Mesodermal cell (in vitro differentiated cells): Measurements from ENCODE around the gene CTIF.
A peak's percentile ranks its signal among the peaks of the same experiment; 100 is the strongest.

ENCODE experiments used
- H3K27ac ChIP-seq: 2 replicates; pipeline ENCODE4 v1.7.0; 2013; ENCODE audit warnings: mild to moderate bottlenecking, low read depth, low read length, moderate library complexity; ENCODE audit not compliant: severe bottlenecking
- H3K36me3 ChIP-seq: 2 replicates; pipeline ENCODE4 v1.7.1; 2013; ENCODE audit warnings: mild to moderate bottlenecking, low read length, moderate library complexity; ENCODE audit not compliant: control insufficient read depth, insufficient read depth
- H3K4me1 ChIP-seq: one replicate; pipeline ENCODE4 v1.7.1; 2013; ENCODE audit warnings: mild to moderate bottlenecking, low read length; ENCODE audit not compliant: insufficient read depth, control insufficient read depth, poor library complexity, severe bottlenecking
- H3K4me3 ChIP-seq: 2 replicates; pipeline ENCODE4 v1.7.0; 2013; ENCODE audit warnings: low read length, control low read depth, mild to moderate bottlenecking; ENCODE audit not compliant: insufficient read depth, poor library complexity, severe bottlenecking; ENCODE audit errors: extremely low read depth
- H3K9me3 ChIP-seq: 2 replicates; pipeline ENCODE4 v1.7.1; 2013; ENCODE audit warnings: mild to moderate bottlenecking, low read length, moderate library complexity; ENCODE audit not compliant: control insufficient read depth
- WGBS, 2 experiments: methylation state at CpG; one replicate each; pipeline ENCODE4 v1.1.5; 2013; ENCODE audit warnings: missing lambda C conversion rate in 2 of 2; ENCODE audit not compliant: insufficient coverage in 2 of 2; 5-methylcytosine and 5-hydroxymethylcytosine counted together

The CTIF gene

DNA sequence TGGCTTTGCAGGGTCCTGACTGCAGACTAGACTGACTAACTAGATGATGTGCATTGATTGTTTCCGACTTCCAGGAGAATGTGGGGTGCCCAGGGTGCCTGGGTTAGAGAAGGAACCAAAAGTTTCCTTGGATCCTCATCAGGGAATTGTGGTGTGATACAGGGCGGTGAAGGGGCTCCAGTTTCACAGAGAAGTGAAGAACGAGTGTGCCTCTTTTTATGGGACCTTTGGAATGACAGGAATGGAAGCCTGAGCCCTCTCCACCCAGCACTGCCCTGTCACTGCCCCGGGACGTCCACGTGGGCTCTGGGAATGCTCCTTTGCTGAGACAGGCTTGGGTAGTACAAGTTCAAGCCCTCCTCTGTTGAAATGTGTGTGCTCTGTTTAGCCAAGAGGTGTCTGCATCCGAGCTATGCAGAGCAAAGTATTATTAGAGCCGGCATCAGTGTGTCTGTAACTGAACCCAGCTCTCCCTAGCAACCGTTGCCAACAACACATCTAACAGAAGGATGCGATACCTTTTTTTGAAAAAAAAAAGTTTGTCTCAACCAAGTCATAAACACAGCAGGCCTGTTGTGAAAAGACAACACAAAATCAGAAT, 228.4 kb downstream of the CTIF start:
- Histone ChIP-seq H3K4me3 (no peak overlapping the region), H3K36me3 (peaks cover 26% of the 10 kb centered on the region), H3K4me1 (peaks cover 17% of the 10 kb centered on the region), H3K9me3 (no peaks in the 10 kb centered on the region), H3K27ac (peak overlapping the region; percentile 76)
- 72 to 89% methylated on average over 6 to 9 of the region's 10 CpGs for WGBS, 2 experiments

DNA sequence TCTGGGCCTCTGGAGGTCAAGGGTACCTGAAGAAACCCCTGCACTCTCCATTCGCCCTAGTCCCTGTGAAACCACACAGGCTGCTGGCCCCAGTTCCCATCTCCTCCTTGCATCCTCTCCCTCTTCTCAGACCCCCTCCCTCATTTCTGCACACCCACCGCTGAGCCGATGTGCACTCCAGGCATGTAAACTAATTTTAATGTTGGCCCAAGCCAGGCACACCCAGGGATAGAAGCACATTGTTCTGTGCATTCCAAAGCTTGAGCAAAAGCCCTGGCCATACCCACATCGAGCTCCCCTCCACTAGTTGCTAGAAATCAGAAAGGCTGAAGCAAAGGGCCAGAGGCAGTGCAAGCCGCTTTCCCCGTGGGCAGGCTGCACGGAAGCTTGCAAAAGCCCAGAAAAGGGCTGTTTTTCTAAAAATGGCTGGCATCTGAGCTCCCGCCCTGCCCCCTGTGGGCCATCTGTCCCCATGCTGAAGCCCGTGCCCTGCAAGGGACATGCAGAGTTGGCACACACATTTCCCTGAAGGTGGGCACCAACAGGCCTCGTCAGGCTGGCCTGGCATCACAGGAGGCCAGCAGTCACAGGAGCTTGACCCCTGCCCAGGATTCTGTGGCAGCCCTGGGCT, 230.3 kb downstream of the CTIF start:
- no peak overlapping the region for H3K27ac ChIP-seq
- 88 to 91% methylated on average over 9 to 10 of the region's 10 CpGs for WGBS, 2 experiments
- H3K36me3 ChIP-seq: peaks cover 15% of the 10 kb centered on the region
- H3K9me3 ChIP-seq: peaks cover 5% of the 10 kb centered on the region
- peaks cover 17% of the 10 kb centered on the region for H3K4me1 ChIP-seq
- no peak overlapping the region for H3K4me3 ChIP-seq

DNA sequence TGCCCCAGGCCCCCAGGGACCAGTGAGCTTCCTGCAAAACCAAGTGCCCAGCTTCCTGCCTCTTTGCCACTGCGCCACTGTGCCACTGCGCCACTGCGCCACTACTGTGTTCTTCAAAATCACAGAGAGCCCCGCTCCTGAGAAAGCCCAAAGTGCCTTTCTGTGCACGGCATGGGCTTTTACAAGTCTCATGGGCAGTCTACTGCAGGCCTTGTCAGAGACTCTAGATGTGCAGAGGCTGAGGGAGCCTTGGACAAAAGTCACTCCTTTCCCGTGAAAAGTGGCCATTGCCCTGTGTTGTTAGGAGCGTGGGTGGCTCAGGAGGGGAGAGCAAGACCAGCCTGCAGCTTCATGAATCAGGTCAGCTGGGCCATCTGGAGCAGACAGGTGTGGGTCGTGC, 231.4 kb downstream of the CTIF start:
- 96 to 99% methylated on average over 8 of the region's 8 CpGs for WGBS, 2 experiments
- no peak overlapping the region for H3K4me3 ChIP-seq

DNA sequence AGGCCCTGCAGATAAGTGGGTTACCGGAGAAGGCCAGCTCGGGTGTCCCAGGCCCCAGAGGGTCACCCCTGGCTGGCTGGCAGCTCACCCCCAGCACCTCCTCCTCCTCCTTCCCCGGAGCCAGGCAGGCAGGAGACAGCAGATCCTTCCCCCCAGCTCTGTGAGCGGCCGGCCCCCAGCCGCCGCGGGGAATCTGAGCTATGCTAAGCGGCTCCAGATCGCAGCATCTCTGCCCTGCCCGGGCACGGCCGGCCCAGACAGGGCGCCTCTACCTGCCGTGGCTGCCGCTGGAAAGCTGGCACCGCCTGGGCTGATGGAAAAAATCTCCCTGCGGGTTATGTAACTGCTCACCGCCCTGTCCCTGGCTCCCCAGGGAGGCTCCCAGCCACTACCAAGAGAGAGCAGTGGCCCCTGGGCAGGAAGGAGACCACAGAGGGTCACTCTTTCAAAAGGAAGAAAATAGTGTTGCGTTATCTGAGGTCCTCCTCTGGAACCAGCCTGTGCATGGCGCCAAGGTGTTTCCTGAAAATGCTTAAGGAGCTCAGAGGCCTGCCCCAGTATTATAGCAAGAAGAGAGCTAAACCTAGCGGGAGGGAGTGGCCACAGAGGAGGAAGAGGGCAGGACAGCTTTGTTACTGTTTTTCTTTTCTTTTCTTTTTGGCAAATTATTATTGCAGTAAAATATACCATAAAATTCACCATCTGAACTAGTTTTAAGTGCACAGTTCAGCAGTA, 233.0 kb downstream of the CTIF start:
- Histone ChIP-seq H3K4me1 (peaks cover 19% of the 10 kb centered on the region), H3K27ac (no peak overlapping the region), H3K4me3 (no peak overlapping the region), H3K36me3 (peaks cover 11% of the 10 kb centered on the region), H3K9me3 (peaks cover 5% of the 10 kb centered on the region)
- whole genome bisulfite sequencing, 2 experiments: 75 to 82% methylated on average over 12 to 21 of the region's 22 CpGs

More for the DNA sequence above, 231.4 kb downstream of the CTIF start:
- peaks cover 20% of the 10 kb centered on the region for H3K4me1 ChIP-seq
- H3K27ac ChIP-seq: no peak overlapping the region
- H3K36me3 ChIP-seq: peaks cover 11% of the 10 kb centered on the region
- H3K9me3 ChIP-seq: peaks cover 5% of the 10 kb centered on the region

DNA sequence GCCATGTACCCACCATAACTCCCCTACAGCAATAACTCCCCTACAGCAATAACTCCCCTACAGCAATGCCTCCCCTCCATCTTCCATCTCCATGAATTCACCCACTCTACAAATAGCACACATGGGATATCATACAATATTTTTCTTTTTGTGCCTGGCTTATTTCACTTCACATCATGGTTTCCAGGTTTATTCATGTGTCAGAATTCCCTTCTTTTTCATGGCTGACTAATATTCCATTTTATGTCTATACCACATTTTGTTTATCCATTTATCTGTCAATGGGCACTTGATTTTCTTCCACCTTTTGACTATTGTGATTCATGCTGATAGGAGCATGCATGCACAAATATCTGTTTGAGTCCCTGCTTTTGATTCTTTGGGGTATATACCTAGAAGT, 233.6 kb downstream of the CTIF start:
- peaks cover 11% of the 10 kb centered on the region for H3K36me3 ChIP-seq
- peaks cover 18% of the 10 kb centered on the region for H3K4me1 ChIP-seq

DNA sequence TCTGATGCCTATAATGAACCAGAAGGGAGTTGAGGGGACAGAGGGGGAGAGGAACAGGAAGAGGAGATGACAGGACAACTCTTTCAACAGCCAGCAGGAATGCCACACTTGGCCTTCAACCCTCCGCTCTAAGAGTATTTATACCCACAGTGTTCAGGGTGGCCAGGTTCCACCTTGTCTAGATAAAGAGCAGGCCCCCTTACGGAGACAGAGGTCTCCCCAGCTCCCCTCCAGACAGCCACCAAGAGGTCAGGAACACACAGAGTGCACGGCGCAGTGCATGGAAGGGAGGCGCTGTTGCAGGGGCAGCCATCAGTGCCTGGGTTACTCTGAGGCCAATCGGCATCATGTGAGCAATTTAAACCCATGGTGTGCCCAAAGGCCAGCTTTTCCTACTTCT, 235.0 kb downstream of the CTIF start:
- no peak overlapping the region for H3K4me3 ChIP-seq
- H3K9me3 ChIP-seq: peaks cover 5% of the 10 kb centered on the region
- H3K36me3 ChIP-seq: peaks cover 9% of the 10 kb centered on the region
- H3K4me1 ChIP-seq: peaks cover 28% of the 10 kb centered on the region
- no peak overlapping the region for H3K27ac ChIP-seq
- WGBS, 2 experiments: 92 to 96% methylated on average over 2 to 6 of the region's 6 CpGs

More for the DNA sequence above, 233.6 kb downstream of the CTIF start:
- H3K4me3 ChIP-seq: no peak overlapping the region
- peaks cover 5% of the 10 kb centered on the region for H3K9me3 ChIP-seq
- H3K27ac ChIP-seq: no peak overlapping the region

DNA sequence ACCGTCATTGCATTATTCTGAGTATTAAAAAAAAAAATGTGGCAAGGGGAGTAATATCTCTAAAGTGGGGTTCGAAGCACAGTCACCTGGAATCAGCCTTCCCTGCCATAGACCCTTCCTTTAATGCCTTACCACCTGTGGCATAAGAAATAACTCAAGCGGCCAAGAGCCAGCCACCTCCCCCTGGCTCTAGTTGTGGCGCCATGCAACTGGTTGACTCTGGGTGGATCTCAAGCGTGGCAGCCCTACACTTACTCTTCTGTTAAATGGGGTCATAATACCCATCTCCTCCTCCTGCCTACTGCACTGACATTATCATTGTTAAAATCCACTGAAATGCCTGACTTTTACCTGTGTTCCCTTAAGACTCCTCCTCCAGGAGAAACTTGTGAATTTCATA, 236.1 kb downstream of the CTIF start:
- Histone ChIP-seq H3K27ac (no peak overlapping the region), H3K4me1 (peaks cover 38% of the 10 kb centered on the region), H3K36me3 (peaks cover 12% of the 10 kb centered on the region), H3K9me3 (peaks cover 5% of the 10 kb centered on the region), H3K4me3 (no peak overlapping the region)
- 97 to 98% methylated on average over 4 of the region's 5 CpGs for WGBS, 2 experiments

DNA sequence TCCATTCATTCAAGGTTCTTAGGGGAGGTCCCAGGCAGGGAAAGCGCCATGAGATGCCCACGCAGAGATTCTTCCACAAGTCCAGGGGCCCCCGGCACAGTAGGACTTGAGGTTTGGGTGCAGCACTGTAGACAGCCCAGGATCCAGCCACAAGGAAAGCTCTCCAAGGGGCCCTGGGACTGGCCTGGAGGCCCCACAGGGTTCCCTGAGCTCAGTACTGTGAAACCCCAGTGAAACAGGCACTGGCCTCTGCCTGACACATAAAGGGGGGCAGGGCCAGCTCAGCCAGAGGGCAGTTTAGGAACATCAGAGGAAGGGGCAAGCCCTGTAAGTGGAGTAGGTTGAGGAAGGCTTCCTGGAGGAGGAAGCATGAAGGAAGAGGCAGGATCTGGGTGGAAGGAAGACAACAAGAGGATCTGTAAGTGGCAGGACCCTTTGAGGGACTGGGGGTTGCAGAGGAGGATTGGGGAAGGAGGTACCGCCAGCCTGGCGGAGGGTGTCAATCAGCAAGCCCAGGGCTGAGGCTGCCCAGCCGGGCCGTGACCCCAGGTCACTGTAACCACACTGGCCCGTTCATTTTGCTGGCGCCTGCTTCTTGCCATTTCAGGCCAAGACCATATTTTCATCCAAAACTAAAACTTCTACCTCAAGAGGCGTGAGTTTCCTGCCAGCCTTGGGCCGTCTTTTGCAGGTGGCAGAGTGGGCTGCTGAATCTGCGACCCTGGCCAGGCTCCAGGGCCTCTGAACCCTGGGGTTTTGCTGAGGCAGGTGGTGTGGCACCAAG, 236.7 kb downstream of the CTIF start:
- no peak overlapping the region for H3K27ac ChIP-seq
- H3K36me3 ChIP-seq: peaks cover 10% of the 10 kb centered on the region
- H3K4me1 ChIP-seq: peaks cover 44% of the 10 kb centered on the region
- peaks cover 5% of the 10 kb centered on the region for H3K9me3 ChIP-seq
- 92 to 96% methylated on average over 11 to 12 of the region's 12 CpGs for WGBS, 2 experiments
- H3K4me3 ChIP-seq: no peak overlapping the region

DNA sequence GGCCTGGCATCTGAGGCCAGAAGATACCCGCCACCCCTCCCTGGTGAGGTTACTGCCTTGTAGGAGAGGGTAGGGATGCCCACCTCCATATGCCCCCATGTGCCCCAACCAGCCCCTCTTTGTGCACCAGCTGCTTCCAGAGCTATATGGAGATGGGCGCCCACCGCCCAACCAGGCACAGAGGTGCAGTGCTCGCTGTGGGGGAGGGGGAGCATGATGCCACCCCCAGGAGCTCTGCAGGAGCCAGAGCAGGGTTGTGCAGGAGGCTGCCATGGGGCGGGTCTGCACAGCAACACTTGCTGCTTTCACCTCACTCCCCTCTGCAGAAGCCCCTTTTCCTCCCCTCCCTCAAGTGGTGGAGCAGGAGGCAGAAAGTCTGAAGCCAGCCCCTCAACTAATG, 237.3 kb downstream of the CTIF start:
- no peak overlapping the region for H3K4me3 ChIP-seq
- H3K36me3 ChIP-seq: peaks cover 10% of the 10 kb centered on the region
- peaks cover 49% of the 10 kb centered on the region for H3K4me1 ChIP-seq
- 89 to 90% methylated on average over 3 to 4 of the region's 5 CpGs for WGBS, 2 experiments
- H3K27ac ChIP-seq: peak overlapping the region; percentile 58
- peaks cover 5% of the 10 kb centered on the region for H3K9me3 ChIP-seq

DNA sequence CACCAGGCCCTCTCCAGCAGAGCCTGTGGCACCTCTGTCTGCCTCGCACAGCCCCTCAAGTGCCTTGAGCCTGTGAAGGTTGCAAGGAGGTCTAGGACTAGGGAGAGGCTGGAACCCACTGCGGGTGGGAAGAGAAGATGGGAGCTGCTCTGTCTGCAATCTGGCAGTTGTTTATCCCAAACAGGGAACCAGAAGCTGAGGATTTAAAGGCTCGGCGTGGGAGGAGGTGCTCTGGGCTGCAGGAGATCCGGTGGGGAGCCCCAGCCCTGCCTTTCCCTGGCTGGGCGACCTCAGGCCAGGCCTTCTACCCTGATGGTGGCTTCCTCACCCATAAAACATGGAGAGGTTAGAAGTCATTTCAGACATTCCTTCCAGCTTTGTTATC, 237.8 kb downstream of the CTIF start:
- Histone ChIP-seq H3K27ac (peak overlapping the region; percentile 58), H3K4me3 (no peak overlapping the region), H3K4me1 (peaks cover 46% of the 10 kb centered on the region), H3K9me3 (peaks cover 5% of the 10 kb centered on the region), H3K36me3 (peaks cover 10% of the 10 kb centered on the region)
- 75 to 80% methylated on average over 4 of the region's 6 CpGs for WGBS, 2 experiments
